Activated B cell treated with CpG ODN at 0.5 μM for 24 hours (primary cell): ENCODE results near the gene UPK3BL2. TPM values are rescaled to one million over a fixed set of nuclear protein-coding genes. Genes with fewer than 3 reads are reported as not detected.
"Not testable (repeated sequence)": the region's sequence is repeated elsewhere in the genome, so short reads cannot be mapped to it uniquely, and the experiment has no call there.

Source experiments
- ATAC-seq: fragments of 200-7000 bp; cut with Tn5 transposase; one replicate; pipeline ENCODE4 v1.10.0; 2021; ENCODE audit warnings: low read depth, mild to moderate bottlenecking, moderate library complexity
- CTCF ChIA-PET: fragments of 350-600 bp; sonication (Branson Sonifier 250); formaldehyde crosslinking; loops from one replicate; lab custom pipeline; 2021; ENCODE audit warnings: antibody characterized with exemption; lab: Charles Lee
- POLR2A ChIA-PET: fragments of 350-600 bp; sonication (Branson Sonifier 250); formaldehyde crosslinking; loops from one replicate; lab custom pipeline; 2021; ENCODE audit warnings: antibody characterized with exemption; lab: Charles Lee
- DNase-seq: peaks from one replicate; pipeline ENCODE4 v3.0.0; 2022
- H3K27ac Mint-ChIP-seq: one replicate; pipeline ENCODE4 v1.8.0; 2020; ENCODE audit warnings: mixed read lengths
- H3K27me3 Mint-ChIP-seq: one replicate; pipeline ENCODE4 v1.8.0; 2021; ENCODE audit warnings: mixed read lengths
- H3K36me3 Mint-ChIP-seq: one replicate; pipeline ENCODE4 v1.8.0; 2021; ENCODE audit warnings: low read depth, mixed read lengths
- H3K4me1 Mint-ChIP-seq: one replicate; pipeline ENCODE4 v1.8.0; 2021; ENCODE audit warnings: mixed read lengths
- H3K4me3 Mint-ChIP-seq: one replicate; pipeline ENCODE4 v1.8.0; 2020; ENCODE audit warnings: mild to moderate bottlenecking, mixed read lengths
- H3K9me3 Mint-ChIP-seq: one replicate; pipeline ENCODE4 v1.8.0; 2020; ENCODE audit warnings: mixed read lengths
- intact Hi-C: fragments of 100-400 bp; cut with micrococcal nuclease; formaldehyde crosslinking; loops from one replicate; pipeline ENCODE4 v1.15.1; 2024
- total RNA-seq: library from RNA; stranded (reverse); gene quantifications from 2 replicates; pipeline ENCODE4 v1.2.3, GENCODE V29; 2022

UPK3BL2 gene
- total RNA-seq, 1 donor from 2014 or later = 45.3 TPM

DNA sequence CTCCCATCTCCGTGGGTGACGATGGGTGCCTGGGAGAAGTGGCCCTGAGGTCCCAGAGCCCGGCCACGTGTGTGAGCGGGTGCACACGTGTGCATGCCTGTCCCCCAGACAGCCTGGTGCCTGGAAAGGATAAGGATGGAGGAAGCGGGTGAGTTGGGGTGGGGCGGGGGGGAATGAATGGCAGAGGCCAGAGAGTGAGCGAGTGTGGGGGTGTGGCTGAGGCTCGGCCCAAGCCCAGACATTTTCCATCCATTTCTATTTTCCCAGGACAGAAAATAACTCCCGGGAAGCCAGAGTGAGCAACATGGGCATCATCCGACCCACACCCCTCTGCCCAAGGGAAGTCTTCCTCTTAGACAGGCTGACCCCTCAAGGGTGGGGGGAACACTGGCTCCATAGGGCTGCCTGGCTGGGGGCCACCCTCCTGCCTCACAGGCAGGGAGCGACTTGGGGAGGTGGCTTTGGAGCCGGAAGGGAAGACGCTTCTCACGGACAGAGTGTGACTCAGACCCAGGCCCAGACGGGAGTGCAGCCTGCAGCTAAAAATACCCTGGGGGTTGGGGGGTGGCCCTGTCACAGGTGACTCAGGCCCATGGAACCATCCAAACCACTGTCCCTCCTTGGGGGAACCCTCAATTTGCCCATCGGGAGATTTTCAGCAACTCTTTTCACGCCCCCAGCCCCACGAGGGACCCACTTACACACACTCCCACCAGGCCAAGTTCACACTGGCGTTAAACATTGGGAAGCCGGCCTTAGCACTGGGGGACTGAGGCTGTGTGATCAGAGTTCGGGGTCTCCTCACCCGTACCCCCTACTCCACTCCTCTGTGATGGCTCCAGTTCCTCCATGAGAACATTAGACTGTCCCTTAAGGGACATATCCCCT lies 38.0 kb downstream of the UPK3BL2 start:
- H3K4me3 Mint-ChIP-seq, H3K4me1 Mint-ChIP-seq, H3K27ac Mint-ChIP-seq, DNase-seq, H3K9me3 Mint-ChIP-seq, H3K27me3 Mint-ChIP-seq, POLR2A ChIA-PET, CTCF ChIA-PET, H3K36me3 Mint-ChIP-seq, ATAC-seq, intact Hi-C loops: not testable (repeated sequence)

DNA sequence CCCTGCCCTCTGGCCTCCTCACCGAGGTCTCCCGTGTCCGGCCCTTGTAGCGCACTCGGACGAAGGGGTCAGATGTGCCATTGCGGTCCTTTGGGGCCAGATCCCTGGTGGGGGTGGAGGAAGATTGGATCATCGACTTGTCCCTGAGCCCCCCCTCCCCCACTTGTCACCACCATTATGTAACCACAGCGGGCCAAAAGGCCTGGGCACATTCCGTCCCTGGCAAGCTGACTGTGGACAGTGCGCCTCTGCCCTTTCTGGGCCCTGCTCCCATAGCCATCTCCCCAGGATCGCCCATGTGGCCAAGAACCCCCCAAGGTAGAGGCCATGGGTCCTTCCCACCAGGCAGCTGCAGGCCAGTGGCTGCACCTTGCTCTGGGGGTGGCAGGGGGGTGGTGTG lies 40.4 kb downstream of the UPK3BL2 start:
- intact Hi-C loops, H3K27ac Mint-ChIP-seq, H3K27me3 Mint-ChIP-seq, DNase-seq, H3K9me3 Mint-ChIP-seq, H3K4me1 Mint-ChIP-seq, POLR2A ChIA-PET, H3K36me3 Mint-ChIP-seq, CTCF ChIA-PET, H3K4me3 Mint-ChIP-seq, ATAC-seq: not testable (repeated sequence)

GRCh38 chr7:102498321-102498720 lies 45.2 kb downstream of the UPK3BL2 start:
- POLR2A ChIA-PET = not testable (repeated sequence)

GRCh38 chr7:102497308-102497707 lies 46.2 kb downstream of the UPK3BL2 start:
- H3K9me3 Mint-ChIP-seq, intact Hi-C loops, CTCF ChIA-PET, POLR2A ChIA-PET, DNase-seq, H3K27me3 Mint-ChIP-seq, ATAC-seq, H3K36me3 Mint-ChIP-seq, H3K27ac Mint-ChIP-seq, H3K4me1 Mint-ChIP-seq, H3K4me3 Mint-ChIP-seq: not testable (repeated sequence)

More at GRCh38 chr7:102498321-102498720, 45.2 kb downstream of the UPK3BL2 start:
- H3K36me3 Mint-ChIP-seq, H3K4me3 Mint-ChIP-seq, H3K9me3 Mint-ChIP-seq, DNase-seq, H3K27me3 Mint-ChIP-seq, ATAC-seq, H3K27ac Mint-ChIP-seq, H3K4me1 Mint-ChIP-seq, intact Hi-C loops, CTCF ChIA-PET: not testable (repeated sequence)

DNA sequence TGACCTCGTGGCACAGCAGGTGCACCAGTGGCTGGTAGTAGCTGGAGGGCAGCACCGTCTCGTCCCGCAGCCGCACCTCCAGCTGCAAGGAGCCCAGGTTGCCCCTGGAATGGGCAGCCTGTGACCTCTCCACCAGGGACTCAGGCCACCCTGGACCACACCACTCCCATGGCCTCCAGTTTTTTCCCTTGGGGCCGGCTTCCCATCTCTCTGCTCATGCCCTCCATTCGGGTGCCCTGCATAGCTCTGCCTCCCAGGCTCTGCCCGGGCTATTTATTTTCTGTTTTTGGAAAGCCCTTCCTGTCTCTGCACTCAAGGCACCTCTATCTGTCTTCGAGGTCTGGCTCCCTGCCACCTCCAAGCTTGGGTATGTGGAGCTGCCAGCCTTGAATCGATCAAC lies 46.6 kb downstream of the UPK3BL2 start:
- ATAC-seq, DNase-seq, intact Hi-C loops, CTCF ChIA-PET, POLR2A ChIA-PET, H3K4me1 Mint-ChIP-seq, H3K27ac Mint-ChIP-seq, H3K4me3 Mint-ChIP-seq, H3K27me3 Mint-ChIP-seq, H3K9me3 Mint-ChIP-seq, H3K36me3 Mint-ChIP-seq: not testable (repeated sequence)

GRCh38 chr7:102494473-102495149 lies 48.9 kb downstream of the UPK3BL2 start:
- H3K4me3 Mint-ChIP-seq, intact Hi-C loops, H3K27me3 Mint-ChIP-seq, H3K4me1 Mint-ChIP-seq, POLR2A ChIA-PET, H3K27ac Mint-ChIP-seq, H3K36me3 Mint-ChIP-seq, H3K9me3 Mint-ChIP-seq, DNase-seq, CTCF ChIA-PET: not testable (repeated sequence)
- ATAC-seq = peak; percentile 77

- H3K4me1 Mint-ChIP-seq, H3K36me3 Mint-ChIP-seq, CTCF ChIA-PET, H3K9me3 Mint-ChIP-seq, POLR2A ChIA-PET, H3K27ac Mint-ChIP-seq, intact Hi-C loops, H3K27me3 Mint-ChIP-seq, H3K4me3 Mint-ChIP-seq, DNase-seq: not testable (repeated sequence)
- peak; percentile 1 for ATAC-seq
Observed at GRCh38 chr7:102494026-102494425, 49.5 kb downstream of the UPK3BL2 start.

- DNase-seq = not testable (repeated sequence)
Observed at GRCh38 chr7:102493220-102493935, 50.1 kb downstream of the UPK3BL2 start.

GRCh38 chr7:102490529-102491075 lies 52.9 kb downstream of the UPK3BL2 start:
- intact Hi-C loops, H3K4me3 Mint-ChIP-seq, CTCF ChIA-PET, H3K9me3 Mint-ChIP-seq, H3K27ac Mint-ChIP-seq, H3K4me1 Mint-ChIP-seq, H3K36me3 Mint-ChIP-seq, H3K27me3 Mint-ChIP-seq, POLR2A ChIA-PET: not testable (repeated sequence)
- DNase-seq (peak; percentile 61), ATAC-seq (peak; percentile 49)

More at GRCh38 chr7:102493220-102493935, 50.1 kb downstream of the UPK3BL2 start:
- H3K36me3 Mint-ChIP-seq, POLR2A ChIA-PET, H3K9me3 Mint-ChIP-seq, H3K27ac Mint-ChIP-seq, H3K4me1 Mint-ChIP-seq, intact Hi-C loops, H3K27me3 Mint-ChIP-seq, CTCF ChIA-PET, H3K4me3 Mint-ChIP-seq: not testable (repeated sequence)
- peak; percentile 60 for ATAC-seq
